ENCODE data around the gene BPHL. TPM values are rescaled to one million over a fixed set of nuclear protein-coding genes. Genes with fewer than 3 reads are reported as not detected.
"Not testable (repeated sequence)": the region's sequence is repeated elsewhere in the genome, so short reads cannot be mapped to it uniquely, and the experiment has no call there.

BPHL gene
- polyA plus RNA-seq, 1 of the 3 experiments (the other 2 are of a cell fraction), result 21.7 TPM

GRCh38 chr6:3176562-3177355, 58.2 kb downstream of the BPHL start:
- Histone ChIP-seq H3K9ac (no peak overlapping the region), H3K79me2 (ENCODE audit: insufficient read depth) (no peaks in the 10 kb centered on the region), H3K4me1 (ENCODE audit: control insufficient read depth in 1 of 2, insufficient read depth in 2 of 2, low read depth in 1 of 2, low read length in 1 of 2) (peaks cover 0 to 4% of the 10 kb centered on the region in 2 experiments; a peak in 1 of 4 replicates), H2AFZ (ENCODE audit: low read depth) (peak overlapping the region; percentile 19; the same call in 1 of the 2 replicates), H3K27me3 (ENCODE audit: insufficient read depth) (no peaks in the 10 kb centered on the region), H3K36me3 (replicated peaks in 1 of 2; ENCODE audit: control insufficient read depth in 1 of 2, insufficient read depth in 2 of 2, low read length in 1 of 2) (no peaks in the 10 kb centered on the region), H3K27ac (ENCODE audit: low read depth in 2 of 2, low read length in 1 of 2) (peak overlapping the region in 1 of 2 experiments; percentile 14; a peak in 1 of 4 replicates), H3K4me3 (ENCODE audit: low read depth in 2 of 2, low read length in 1 of 2) (no peak overlapping the region), H3F3A (replicated peaks; ENCODE audit: insufficient read depth) (no peaks in the 10 kb centered on the region), H4K20me1 (ENCODE audit: insufficient read depth) (no peaks in the 10 kb centered on the region), H3K9me2 (no peaks in the 10 kb centered on the region), H3K9me3 (no peaks in the 10 kb centered on the region), H3K4me2 (no peak overlapping the region; the same call in 1 of the 2 replicates)
- no peak for DNase-seq
- CTCF ChIA-PET, result interaction anchor here (1.3 kb wide), 1 partner anchor 14 kb away, joined by 4 read pairs; no protein-coding TSS in a partner anchor
- POLR2A ChIA-PET, result no interaction called here
- 72% methylated on average over 8 of the region's 22 CpGs for WGBS (ENCODE audit: low lambda C conversion rate)
- peak; percentile 55; the same call in 1 of the 2 replicates for TF ChIP-seq TCF12 (IDR thresholded peaks at IDR 0.05)
- no peak for TF ChIP-seq ELF1 (IDR thresholded peaks at IDR 0.05)
- peak; percentile 64 for TF ChIP-seq JUND (IDR thresholded peaks at IDR 0.05)
- TF ChIP-seq GABPA (IDR thresholded peaks at IDR 0.05; ENCODE audit: low read depth), result peak; percentile 48; the same call in 1 of the 2 replicates
- peak; percentile 14; the same call in 1 of the 2 replicates for TF ChIP-seq PBX3 (IDR thresholded peaks at IDR 0.05)
- no peak for TF ChIP-seq REST (IDR thresholded peaks at IDR 0.05; ENCODE audit: low read depth, low read length)
- TF ChIP-seq FOSL2 (IDR thresholded peaks at IDR 0.05; ENCODE audit: borderline replicate concordance, low read depth), result peak; percentile 81
- no peak for TF ChIP-seq GATA2 (CRISPR knock-in tag; IDR thresholded peaks at IDR 0.05)

GRCh38 chr6:3178666-3179065, 60.2 kb downstream of the BPHL start:
- DNase-seq; H4K20me1 ChIP-seq (ENCODE audit: insufficient read depth); H3K36me3 ChIP-seq (replicated peaks in 1 of 2; ENCODE audit: control insufficient read depth in 1 of 2, insufficient read depth in 2 of 2, low read length in 1 of 2); H3K4me3 ChIP-seq (ENCODE audit: low read depth in 2 of 2, low read length in 1 of 2); CTCF ChIA-PET; H3K27ac ChIP-seq (ENCODE audit: low read depth in 2 of 2, low read length in 1 of 2); H3K9me2 ChIP-seq; H3K9me3 ChIP-seq; H3K4me1 ChIP-seq (ENCODE audit: control insufficient read depth in 1 of 2, insufficient read depth in 2 of 2, low read depth in 1 of 2, low read length in 1 of 2); H3K27me3 ChIP-seq (ENCODE audit: insufficient read depth); H3K79me2 ChIP-seq (ENCODE audit: insufficient read depth); H3K4me2 ChIP-seq; H3K9ac ChIP-seq; H2AFZ ChIP-seq (ENCODE audit: low read depth); H3F3A ChIP-seq (replicated peaks; ENCODE audit: insufficient read depth); POLR2A ChIA-PET: not testable (repeated sequence)
- 91% methylated on average over 2 of the region's 8 CpGs for WGBS (ENCODE audit: low lambda C conversion rate)

Measured in SK-N-SH (cell line).